Measurements from ENCODE around the gene CDH22. TPM values are rescaled to one million over a fixed set of nuclear protein-coding genes. Genes with fewer than 3 reads are reported as not detected.

The CDH22 gene
- total RNA-seq, 1 experiment from 2014 or later: not detected

GRCh38 chr20:46327557-46327956, 19.3 kb upstream of the CDH22 start:
- POLR2A ChIA-PET (ENCODE audit: low non-redundant PET): no interaction called here
- TF ChIP-seq EZH2 (IDR thresholded peaks at IDR 0.05; ENCODE audit: borderline replicate concordance, low read depth, low read length, poor library complexity, severe bottlenecking): no peak
- TF ChIP-seq CTCF (conservative IDR thresholded peaks at IDR 0.05; ENCODE audit: low read depth, low read length): no peak
- no peak overlapping the region for H3K27ac ChIP-seq (ENCODE audit: low read depth, low read length, poor library complexity, severe bottlenecking)
- no peak overlapping the region for H3K4me3 ChIP-seq (ENCODE audit: low read depth, low read length, poor library complexity, severe bottlenecking)
- no peaks in the 10 kb centered on the region for H3K9me3 ChIP-seq (ENCODE audit: low read depth, low read length, poor library complexity, severe bottlenecking)
- H3K4me1 ChIP-seq (ENCODE audit: insufficient read depth, low read length, poor library complexity, severe bottlenecking): no peaks in the 10 kb centered on the region
- intact Hi-C loops (cut with micrococcal nuclease; ENCODE audit: unreplicated experiment): no loop called here
- peaks cover 10% of the 10 kb centered on the region for H3K27me3 ChIP-seq (replicated peaks; ENCODE audit: insufficient read depth, low read depth, low read length, poor library complexity)
- H3K36me3 ChIP-seq (ENCODE audit: insufficient read depth, low read length, poor library complexity, severe bottlenecking): no peaks in the 10 kb centered on the region
- no peak for DNase-seq (ENCODE audit: low spot score)
- CTCF ChIA-PET: interaction anchor here (1.9 kb wide), 1 partner anchor 21 kb away, joined by 5 read pairs; no protein-coding TSS in a partner anchor
- BruUV-seq (replicated peaks): no TSS peak

GRCh38 chr20:46325789-46326188, 17.5 kb upstream of the CDH22 start:
- POLR2A ChIA-PET (ENCODE audit: low non-redundant PET): no interaction called here
- H3K9me3 ChIP-seq (ENCODE audit: low read depth, low read length, poor library complexity, severe bottlenecking): no peaks in the 10 kb centered on the region
- no peaks in the 10 kb centered on the region for H3K4me1 ChIP-seq (ENCODE audit: insufficient read depth, low read length, poor library complexity, severe bottlenecking)
- H3K27me3 ChIP-seq (replicated peaks; ENCODE audit: insufficient read depth, low read depth, low read length, poor library complexity): peaks cover 10% of the 10 kb centered on the region
- H3K27ac ChIP-seq (ENCODE audit: low read depth, low read length, poor library complexity, severe bottlenecking): no peak overlapping the region
- TF ChIP-seq CTCF (conservative IDR thresholded peaks at IDR 0.05; ENCODE audit: low read depth, low read length): no peak
- TF ChIP-seq EZH2 (IDR thresholded peaks at IDR 0.05; ENCODE audit: borderline replicate concordance, low read depth, low read length, poor library complexity, severe bottlenecking): no peak
- H3K4me3 ChIP-seq (ENCODE audit: low read depth, low read length, poor library complexity, severe bottlenecking): no peak overlapping the region
- BruUV-seq (replicated peaks): no TSS peak
- intact Hi-C loops (cut with micrococcal nuclease; ENCODE audit: unreplicated experiment): no loop called here
- H3K36me3 ChIP-seq (ENCODE audit: insufficient read depth, low read length, poor library complexity, severe bottlenecking): no peaks in the 10 kb centered on the region
- CTCF ChIA-PET: interaction anchor here (1.0 to 1.9 kb wide), 3 partner anchors 19 to 193 kb away, joined by 3 to 5 read pairs (median 3); no protein-coding TSS in a partner anchor
- no peak for DNase-seq (ENCODE audit: low spot score)

- H3K4me3 ChIP-seq (ENCODE audit: low read depth, low read length, poor library complexity, severe bottlenecking): no peak overlapping the region
- no peaks in the 10 kb centered on the region for H3K9me3 ChIP-seq (ENCODE audit: low read depth, low read length, poor library complexity, severe bottlenecking)
- no peak for TF ChIP-seq EZH2 (IDR thresholded peaks at IDR 0.05; ENCODE audit: borderline replicate concordance, low read depth, low read length, poor library complexity, severe bottlenecking)
- peak; percentile 52 for TF ChIP-seq CTCF (conservative IDR thresholded peaks at IDR 0.05; ENCODE audit: low read depth, low read length)
- H3K36me3 ChIP-seq (ENCODE audit: insufficient read depth, low read length, poor library complexity, severe bottlenecking): no peaks in the 10 kb centered on the region
- BruUV-seq (replicated peaks): no TSS peak
- ChIA-PET POLR2A (ENCODE audit: low non-redundant PET) (no interaction called here), CTCF (interaction anchor here (1.0 kb wide), 1 partner anchor 192 kb away, joined by 3 read pairs; no protein-coding TSS in a partner anchor)
- intact Hi-C loops (cut with micrococcal nuclease; ENCODE audit: unreplicated experiment): no loop called here
- peak; percentile 52 for DNase-seq (ENCODE audit: low spot score)
- H3K27me3 ChIP-seq (replicated peaks; ENCODE audit: insufficient read depth, low read depth, low read length, poor library complexity): peaks cover 10% of the 10 kb centered on the region
- H3K27ac ChIP-seq (ENCODE audit: low read depth, low read length, poor library complexity, severe bottlenecking): no peak overlapping the region
- H3K4me1 ChIP-seq (ENCODE audit: insufficient read depth, low read length, poor library complexity, severe bottlenecking): no peaks in the 10 kb centered on the region
Measured at GRCh38 chr20:46324960-46325703, 16.8 kb upstream of the CDH22 start.

Data from A673 (cell line).